SK-N-SH treated with all-trans-retinoic acid at 6 μM for 48 hours (cell line): ENCODE measurements around the gene VAT1.

Experiments
- ARNTL ChIP-seq: fragments of 450-650 bp; formaldehyde crosslinking; IDR thresholded peaks from 2 replicates; pipeline ENCODE4 v1.5.0; 2020; ENCODE audit warnings: low read depth, mild to moderate bottlenecking, moderate library complexity, borderline replicate concordance
- BACH2 ChIP-seq: fragments of 250-450 bp; sonication (Bioruptor Pico); IDR thresholded peaks from 2 replicates; pipeline ENCODE4 v1.9.0; 2021; ENCODE audit warnings: mild to moderate bottlenecking, borderline replicate concordance
- CSRNP3 ChIP-seq: fragments of 250-450 bp; sonication (Bioruptor Pico); IDR thresholded peaks from 2 replicates; pipeline ENCODE4 v1.5.1; 2021; ENCODE audit warnings: mild to moderate bottlenecking, moderate library complexity
- ISL1 ChIP-seq: fragments of 250-450 bp; sonication (Bioruptor Pico); IDR thresholded peaks from 2 replicates; pipeline ENCODE4 v2.1.2; 2022; ENCODE audit warnings: mild to moderate bottlenecking, moderate library complexity
- PATZ1 ChIP-seq: fragments of 250-450 bp; sonication (Bioruptor Pico); IDR thresholded peaks from 2 replicates; pipeline ENCODE4 v1.8.0; 2020; ENCODE audit warnings: mild to moderate bottlenecking, moderate library complexity, borderline replicate concordance
- RARB ChIP-seq: fragments of 250-450 bp; sonication (Bioruptor Pico); IDR thresholded peaks from 2 replicates; pipeline ENCODE4 v1.8.0; 2021; ENCODE audit warnings: mild to moderate bottlenecking, moderate library complexity
- ZC3H10 ChIP-seq: fragments of 250-450 bp; sonication (Bioruptor Pico); IDR thresholded peaks from 2 replicates; pipeline ENCODE4 v1.5.1; 2021; ENCODE audit warnings: mild to moderate bottlenecking, moderate library complexity
- ZFP3 ChIP-seq: fragments of 250-450 bp; sonication (Bioruptor Pico); IDR thresholded peaks from 2 replicates; pipeline ENCODE4 v1.5.0; 2020; ENCODE audit warnings: mild to moderate bottlenecking, moderate library complexity
- ZFP30 ChIP-seq: fragments of 450-650 bp; formaldehyde crosslinking; IDR thresholded peaks from 2 replicates; pipeline ENCODE4 v1.5.0; 2022; ENCODE audit warnings: mild to moderate bottlenecking, moderate library complexity
- ZNF8 ChIP-seq: fragments of 450-650 bp; formaldehyde crosslinking; IDR thresholded peaks from 2 replicates; pipeline ENCODE4 v1.5.0; 2020; ENCODE audit warnings: mild to moderate bottlenecking, moderate library complexity

- TF ChIP-seq BACH2 (CRISPR knock-in tag): no peak
- TF ChIP-seq ZC3H10 (CRISPR knock-in tag): no peak
- no peak for TF ChIP-seq PATZ1
- TF ChIP-seq ARNTL (CRISPR knock-in tag): no peak
- no peak for TF ChIP-seq RARB (CRISPR knock-in tag)
- no peak for TF ChIP-seq ISL1
- TF ChIP-seq ZFP30 (CRISPR knock-in tag): no peak
- TF ChIP-seq CSRNP3 (CRISPR knock-in tag): no peak
- no peak for TF ChIP-seq ZNF8 (CRISPR knock-in tag)
- no peak for TF ChIP-seq ZFP3
Measured at GRCh38 chr17:43044024-43044423, 21.8 kb upstream of the VAT1 start.
